Parathyroid adenoma (tissue), 2 donors: ENCODE results near the gene ZNF879.
A peak's percentile ranks its signal among the peaks of the same experiment; 100 is the strongest.

Experiments used
- H2AFZ ChIP-seq: fragments of 300-600 bp; sonication (generic); one replicate; pipeline ENCODE4 v1.7.0; 2017; ENCODE audit warnings: antibody characterized with exemption, mild to moderate bottlenecking
- H3K27ac ChIP-seq: fragments of 300-600 bp; sonication (generic); one replicate; pipeline ENCODE4 v1.7.0; 2017
- H3K27me3 ChIP-seq: fragments of 300-600 bp; sonication (generic); one replicate; pipeline ENCODE4 v1.7.0; 2017; ENCODE audit warnings: low read length; ENCODE audit not compliant: control insufficient read depth, insufficient read depth
- H3K36me3 ChIP-seq: fragments of 300-600 bp; sonication (generic); one replicate; pipeline ENCODE4 v1.7.0; 2017; ENCODE audit warnings: low read length; ENCODE audit not compliant: control insufficient read depth, insufficient read depth
- H3K4me1 ChIP-seq: fragments of 300-600 bp; sonication (generic); one replicate; pipeline ENCODE4 v1.7.0; 2017; ENCODE audit warnings: control low read depth
- H3K4me2 ChIP-seq: fragments of 300-600 bp; sonication (generic); one replicate; pipeline ENCODE4 v1.7.0; 2017; ENCODE audit warnings: low read length
- H3K4me3 ChIP-seq: fragments of 300-600 bp; sonication (generic); one replicate; pipeline ENCODE4 v1.7.0; 2017; ENCODE audit warnings: low read depth, low read length
- H3K79me2 ChIP-seq: fragments of 300-600 bp; sonication (generic); one replicate; pipeline ENCODE4 v1.7.0; 2017; ENCODE audit warnings: control low read depth
- H3K9ac ChIP-seq: fragments of 300-600 bp; sonication (generic); one replicate; pipeline ENCODE4 v1.7.0; 2017; ENCODE audit warnings: mild to moderate bottlenecking
- H3K9me3 ChIP-seq: fragments of 300-600 bp; sonication (generic); one replicate; pipeline ENCODE4 v1.7.0; 2017; ENCODE audit warnings: low read length; ENCODE audit not compliant: control insufficient read depth
- TF ChIP-seq, protein P1 (sequence below): fragments of 300-600 bp; sonication (generic); IDR thresholded peaks from one replicate; pipeline ENCODE4 v1.7.0; 2017; ENCODE audit warnings: antibody characterized with exemption, mild to moderate bottlenecking
- donor health status: primary hyperparathyroidism.

Gene ZNF879

DNA sequence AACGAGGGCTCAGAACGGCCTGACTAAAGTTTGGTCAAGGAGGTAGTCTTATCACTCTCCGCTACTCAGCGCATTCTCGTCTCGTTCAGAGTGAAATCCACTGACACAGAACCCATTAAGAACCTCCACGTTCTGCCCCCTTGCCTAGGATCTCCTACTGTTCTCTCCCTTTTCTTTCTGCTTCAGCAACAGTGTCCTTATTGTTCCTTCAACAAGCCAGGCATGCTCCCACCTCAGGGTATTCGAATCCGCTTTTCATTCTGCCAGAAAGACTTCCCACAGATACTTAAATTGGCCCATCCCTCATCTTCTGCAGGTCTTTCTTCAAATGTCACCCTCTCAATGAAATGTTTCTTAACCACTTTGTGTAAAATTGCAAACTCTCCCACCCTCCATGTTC is 32.2 kb downstream of the ZNF879 start:
- TF ChIP-seq, protein P1, sequence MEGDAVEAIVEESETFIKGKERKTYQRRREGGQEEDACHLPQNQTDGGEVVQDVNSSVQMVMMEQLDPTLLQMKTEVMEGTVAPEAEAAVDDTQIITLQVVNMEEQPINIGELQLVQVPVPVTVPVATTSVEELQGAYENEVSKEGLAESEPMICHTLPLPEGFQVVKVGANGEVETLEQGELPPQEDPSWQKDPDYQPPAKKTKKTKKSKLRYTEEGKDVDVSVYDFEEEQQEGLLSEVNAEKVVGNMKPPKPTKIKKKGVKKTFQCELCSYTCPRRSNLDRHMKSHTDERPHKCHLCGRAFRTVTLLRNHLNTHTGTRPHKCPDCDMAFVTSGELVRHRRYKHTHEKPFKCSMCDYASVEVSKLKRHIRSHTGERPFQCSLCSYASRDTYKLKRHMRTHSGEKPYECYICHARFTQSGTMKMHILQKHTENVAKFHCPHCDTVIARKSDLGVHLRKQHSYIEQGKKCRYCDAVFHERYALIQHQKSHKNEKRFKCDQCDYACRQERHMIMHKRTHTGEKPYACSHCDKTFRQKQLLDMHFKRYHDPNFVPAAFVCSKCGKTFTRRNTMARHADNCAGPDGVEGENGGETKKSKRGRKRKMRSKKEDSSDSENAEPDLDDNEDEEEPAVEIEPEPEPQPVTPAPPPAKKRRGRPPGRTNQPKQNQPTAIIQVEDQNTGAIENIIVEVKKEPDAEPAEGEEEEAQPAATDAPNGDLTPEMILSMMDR, result no peak
- no peaks in the 10 kb centered on the region for H3K27me3 ChIP-seq
- no peak overlapping the region for H3K27ac ChIP-seq
- H3K9me3 ChIP-seq, result no peaks in the 10 kb centered on the region
- H3K4me3 ChIP-seq, result no peak overlapping the region
- no peak overlapping the region for H2AFZ ChIP-seq
- H3K9ac ChIP-seq, result no peak overlapping the region
- no peak overlapping the region for H3K4me2 ChIP-seq
- no peaks in the 10 kb centered on the region for H3K79me2 ChIP-seq
- no peaks in the 10 kb centered on the region for H3K36me3 ChIP-seq
- no peaks in the 10 kb centered on the region for H3K4me1 ChIP-seq

DNA sequence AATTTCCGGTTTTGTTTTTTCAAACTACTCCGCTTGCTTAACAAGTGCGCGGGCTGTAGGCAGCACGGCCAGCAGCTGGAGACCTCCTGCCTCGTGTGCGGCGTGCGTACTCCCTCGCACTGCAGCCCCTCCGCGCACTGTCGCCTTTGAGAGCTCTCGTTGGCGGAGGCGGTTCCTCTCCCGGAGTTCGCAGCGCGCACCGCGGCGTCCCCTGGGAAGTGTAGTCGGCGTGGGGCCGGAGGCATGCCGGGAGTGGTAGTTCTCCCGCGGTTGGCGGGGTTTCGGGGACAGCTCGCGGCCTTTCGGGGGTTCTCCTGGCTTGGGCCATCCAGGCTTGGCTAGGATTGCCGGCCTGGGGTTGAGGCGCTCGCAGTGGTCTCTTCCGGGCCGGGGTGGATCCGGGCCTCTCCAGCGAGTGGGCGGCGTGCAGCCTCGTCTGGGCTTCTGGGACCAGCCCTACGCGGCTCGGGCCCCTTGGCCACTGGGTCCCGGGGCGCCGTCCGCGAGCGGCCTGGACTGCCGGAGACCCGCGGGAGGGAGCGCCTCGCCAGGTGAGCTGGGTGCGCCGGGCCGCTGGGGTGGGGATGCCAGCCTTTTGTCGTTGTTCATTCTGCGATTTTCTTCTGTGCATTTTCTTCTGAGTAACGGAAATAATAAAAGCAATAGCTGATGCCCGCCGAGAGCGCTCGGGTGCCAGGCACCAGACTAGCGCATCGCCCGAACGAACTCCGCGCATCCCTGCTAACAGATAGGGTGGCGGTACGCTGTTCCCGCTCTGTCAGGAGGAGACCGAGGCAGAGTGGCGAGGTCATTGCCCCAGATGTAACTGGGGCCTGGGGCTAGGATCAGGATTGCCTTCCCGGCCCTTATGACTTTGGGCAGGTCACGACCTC is 36.8 kb downstream of the ZNF879 start, which contains the start of gene ZNF354C:
Gene ZNF354C, plus strand, starts transcription at position 258 of the 893 bp plus-strand sequence. CDS start 1,696 bp downstream, outside the sequence.
- Histone ChIP-seq H3K27ac (no peak within 1 kb of the TSS), H3K9ac (no peak within 1 kb of the TSS), H3K27me3 (no peaks in the 10 kb centered on the region), H3K4me3 (peak within 1 kb of the TSS; percentile 81), H2AFZ (peak within 1 kb of the TSS; percentile 73), H3K9me3 (no peaks in the 10 kb centered on the region), H3K36me3 (no peaks in the 10 kb centered on the region), H3K4me1 (no peaks in the 10 kb centered on the region), H3K4me2 (peak within 1 kb of the TSS; percentile 95), H3K79me2 (no peaks in the 10 kb centered on the region)
- TF ChIP-seq, protein P1, result no peak

DNA sequence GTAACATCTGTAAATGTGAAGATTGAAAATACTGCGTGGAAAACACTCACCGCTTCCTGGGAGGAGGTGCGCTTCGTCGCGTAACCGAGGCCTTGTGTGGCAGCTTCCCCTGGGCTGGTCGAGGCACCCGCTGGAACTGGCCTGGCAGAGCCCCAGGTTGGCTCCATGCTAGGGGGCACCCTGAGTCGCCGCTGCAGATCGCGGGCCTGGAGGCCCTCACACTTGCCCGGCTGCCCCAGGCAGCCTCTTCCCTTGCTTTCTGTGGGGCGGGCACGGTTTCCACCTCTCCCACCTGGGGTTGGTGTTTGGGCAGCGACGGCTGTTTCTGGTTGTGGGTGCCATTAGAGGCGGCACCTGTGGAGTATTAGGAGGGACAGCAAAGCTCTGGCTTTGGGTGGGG is 37.4 kb downstream of the ZNF879 start:
- H2AFZ ChIP-seq, result no peak overlapping the region
- no peak overlapping the region for H3K9ac ChIP-seq
- no peaks in the 10 kb centered on the region for H3K4me1 ChIP-seq
- no peaks in the 10 kb centered on the region for H3K9me3 ChIP-seq
- no peaks in the 10 kb centered on the region for H3K79me2 ChIP-seq
- H3K27ac ChIP-seq, result no peak overlapping the region
- peak overlapping the region; percentile 95 for H3K4me2 ChIP-seq
- TF ChIP-seq, protein P1, result no peak
- no peaks in the 10 kb centered on the region for H3K27me3 ChIP-seq
- H3K4me3 ChIP-seq, result peak overlapping the region; percentile 81
- no peaks in the 10 kb centered on the region for H3K36me3 ChIP-seq

DNA sequence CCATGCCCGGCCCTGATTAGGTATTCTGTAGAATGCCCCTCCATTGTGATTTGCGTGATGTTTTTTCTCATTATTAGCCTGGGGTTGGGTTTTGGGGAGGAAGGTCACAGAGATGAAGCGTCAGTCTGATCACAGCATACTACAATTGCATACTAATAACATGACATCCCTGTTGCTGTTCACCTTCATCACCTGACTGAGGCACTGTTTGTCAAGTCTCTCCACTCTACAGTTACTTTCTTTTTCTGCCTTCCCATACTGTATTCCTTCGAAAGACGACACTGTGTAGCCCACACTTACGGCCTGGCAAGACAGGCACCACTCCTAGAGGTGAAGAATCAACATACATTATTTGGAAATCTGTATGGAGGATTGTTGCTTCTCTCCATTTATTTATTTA is 42.1 kb downstream of the ZNF879 start:
- H2AFZ ChIP-seq, result no peak overlapping the region
- TF ChIP-seq, protein P1, result no peak
- no peak overlapping the region for H3K4me3 ChIP-seq
- no peaks in the 10 kb centered on the region for H3K4me1 ChIP-seq
- H3K79me2 ChIP-seq, result no peaks in the 10 kb centered on the region
- H3K27ac ChIP-seq, result no peak overlapping the region
- H3K9ac ChIP-seq, result no peak overlapping the region
- H3K36me3 ChIP-seq, result no peaks in the 10 kb centered on the region
- no peaks in the 10 kb centered on the region for H3K9me3 ChIP-seq
- no peaks in the 10 kb centered on the region for H3K27me3 ChIP-seq
- no peak overlapping the region for H3K4me2 ChIP-seq
